ENCODE results near the gene CERS6. TPM values are rescaled to one million over a fixed set of nuclear protein-coding genes. Genes with fewer than 3 reads are reported as not detected.
"Not testable (repeated sequence)": the region's sequence is repeated elsewhere in the genome, so short reads cannot be mapped to it uniquely, and the experiment has no call there.

Gene CERS6
- total RNA-seq, 1 donor from 2014 or later = 30.8 TPM

DNA sequence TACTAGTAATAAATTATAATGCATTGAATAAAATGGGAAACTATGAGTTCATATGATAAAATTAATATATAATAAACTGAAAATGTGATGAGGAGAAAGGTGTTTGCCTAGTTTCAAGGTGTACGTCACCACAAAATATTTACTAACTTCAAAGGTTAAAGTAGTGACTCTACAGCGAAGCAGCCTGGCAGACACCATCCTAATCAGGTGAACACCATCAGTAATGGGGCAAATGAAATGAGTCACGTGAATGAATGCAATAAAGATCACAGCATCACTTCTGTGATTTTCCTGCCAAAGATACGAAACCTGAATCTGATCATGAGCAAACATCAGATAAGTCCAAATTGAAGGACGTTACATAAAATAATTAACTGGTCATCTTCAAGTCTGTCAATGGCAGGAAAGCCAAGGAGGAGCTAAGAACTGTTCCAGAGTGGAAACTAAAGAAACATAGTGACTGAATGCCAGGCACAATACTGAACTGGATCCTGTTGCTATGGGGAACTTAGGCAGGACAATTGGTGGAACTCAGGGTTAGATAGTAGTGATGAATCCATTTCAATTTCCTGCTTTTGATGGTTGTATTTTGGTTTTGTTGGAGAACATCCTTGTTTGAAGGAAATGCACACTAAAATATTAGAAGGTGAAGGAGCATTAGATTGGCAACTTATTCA, 334.3 kb downstream of the CERS6 start:
- no peaks in the 10 kb centered on the region for H3K9me3 ChIP-seq (ENCODE audit: control insufficient read depth in 3 of 3, low read length in 3 of 3)
- no peak overlapping the region for H3K4me3 ChIP-seq (ENCODE audit: low read length in 3 of 3)
- H3K36me3 ChIP-seq (ENCODE audit: control insufficient read depth in 3 of 3, insufficient read depth in 3 of 3, low read length in 3 of 3) = no peaks in the 10 kb centered on the region
- no peaks in the 10 kb centered on the region for H3K27me3 ChIP-seq (ENCODE audit: control insufficient read depth in 3 of 3, insufficient read depth in 3 of 3, low read length in 3 of 3)
- no peaks in the 10 kb centered on the region for H3K4me1 ChIP-seq (ENCODE audit: control insufficient read depth in 3 of 3, insufficient read depth in 3 of 3, low read length in 3 of 3)
- no peak overlapping the region for H3K9ac ChIP-seq (ENCODE audit: low read depth in 1 of 3, low read length in 3 of 3)
- no peak overlapping the region for H3K27ac ChIP-seq (ENCODE audit: low read depth, low read length)

GRCh38 chr2:168791140-168791539, 335.1 kb downstream of the CERS6 start:
- H3K4me3 ChIP-seq (ENCODE audit: low read length in 3 of 3); H3K9me3 ChIP-seq (ENCODE audit: control insufficient read depth in 3 of 3, low read length in 3 of 3): not testable (repeated sequence)

DNA sequence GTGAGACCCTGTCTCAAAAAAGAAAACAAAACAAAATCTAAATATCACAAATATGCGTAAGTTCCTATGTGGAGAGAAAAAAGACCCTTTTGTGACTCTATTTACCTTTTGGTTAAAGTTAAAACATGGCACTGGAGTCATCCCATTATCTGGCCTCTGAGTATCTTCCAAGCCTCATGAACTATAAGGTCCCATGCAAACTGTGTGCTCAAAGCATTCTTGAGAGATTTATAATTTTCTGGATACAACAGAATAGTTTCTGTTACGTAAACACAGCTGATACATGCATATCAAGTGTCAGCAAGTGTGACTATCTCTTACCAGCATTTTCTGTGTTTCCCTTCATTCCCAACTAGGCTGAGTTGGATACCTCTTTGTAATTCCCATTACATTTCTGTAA, 337.5 kb downstream of the CERS6 start:
- no peaks in the 10 kb centered on the region for H3K9me3 ChIP-seq (ENCODE audit: control insufficient read depth in 3 of 3, low read length in 3 of 3)
- no peak overlapping the region for H3K4me3 ChIP-seq (ENCODE audit: low read length in 3 of 3)
- H3K9ac ChIP-seq (ENCODE audit: low read depth in 1 of 3, low read length in 3 of 3) = no peak overlapping the region
- H3K36me3 ChIP-seq (ENCODE audit: control insufficient read depth in 3 of 3, insufficient read depth in 3 of 3, low read length in 3 of 3) = no peaks in the 10 kb centered on the region
- no peaks in the 10 kb centered on the region for H3K27me3 ChIP-seq (ENCODE audit: control insufficient read depth in 3 of 3, insufficient read depth in 3 of 3, low read length in 3 of 3)
- H3K4me1 ChIP-seq (ENCODE audit: control insufficient read depth in 3 of 3, insufficient read depth in 3 of 3, low read length in 3 of 3) = peaks cover 0 to 3% (median 0%) of the 10 kb centered on the region in 3 donors
- H3K27ac ChIP-seq (ENCODE audit: low read depth, low read length) = no peak overlapping the region

More at GRCh38 chr2:168791140-168791539, 335.1 kb downstream of the CERS6 start:
- H3K9ac ChIP-seq (ENCODE audit: low read depth in 1 of 3, low read length in 3 of 3); H3K27me3 ChIP-seq (ENCODE audit: control insufficient read depth in 3 of 3, insufficient read depth in 3 of 3, low read length in 3 of 3); H3K27ac ChIP-seq (ENCODE audit: low read depth, low read length); H3K36me3 ChIP-seq (ENCODE audit: control insufficient read depth in 3 of 3, insufficient read depth in 3 of 3, low read length in 3 of 3); H3K4me1 ChIP-seq (ENCODE audit: control insufficient read depth in 3 of 3, insufficient read depth in 3 of 3, low read length in 3 of 3): not testable (repeated sequence)

DNA sequence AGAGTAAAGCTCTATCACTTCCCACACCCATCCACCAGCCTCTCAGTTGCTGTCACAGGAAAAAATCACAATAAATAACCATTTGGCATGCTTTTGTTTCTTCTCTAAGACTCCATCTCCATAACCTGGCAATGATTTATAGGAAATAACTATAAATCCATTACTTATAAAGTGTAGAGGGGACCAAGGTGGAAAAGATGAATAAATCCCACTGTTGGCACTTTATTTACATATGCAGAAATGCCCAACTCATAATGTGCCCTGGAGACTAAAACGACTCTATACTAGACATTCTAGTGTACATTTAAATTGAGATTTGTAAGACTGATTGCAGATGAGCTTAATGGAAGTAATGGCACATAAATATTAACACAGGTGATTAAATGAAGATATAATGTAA, 338.9 kb downstream of the CERS6 start:
- Histone ChIP-seq H3K36me3 (ENCODE audit: control insufficient read depth in 3 of 3, insufficient read depth in 3 of 3, low read length in 3 of 3) (no peaks in the 10 kb centered on the region), H3K9me3 (ENCODE audit: control insufficient read depth in 3 of 3, low read length in 3 of 3) (no peaks in the 10 kb centered on the region), H3K27me3 (ENCODE audit: control insufficient read depth in 3 of 3, insufficient read depth in 3 of 3, low read length in 3 of 3) (no peaks in the 10 kb centered on the region), H3K4me3 (ENCODE audit: low read length in 3 of 3) (no peak overlapping the region), H3K4me1 (ENCODE audit: control insufficient read depth in 3 of 3, insufficient read depth in 3 of 3, low read length in 3 of 3) (peaks cover 0 to 9% (median 0%) of the 10 kb centered on the region in 3 donors), H3K27ac (ENCODE audit: low read depth, low read length) (no peak overlapping the region), H3K9ac (ENCODE audit: low read depth in 1 of 3, low read length in 3 of 3) (no peak overlapping the region)

DNA sequence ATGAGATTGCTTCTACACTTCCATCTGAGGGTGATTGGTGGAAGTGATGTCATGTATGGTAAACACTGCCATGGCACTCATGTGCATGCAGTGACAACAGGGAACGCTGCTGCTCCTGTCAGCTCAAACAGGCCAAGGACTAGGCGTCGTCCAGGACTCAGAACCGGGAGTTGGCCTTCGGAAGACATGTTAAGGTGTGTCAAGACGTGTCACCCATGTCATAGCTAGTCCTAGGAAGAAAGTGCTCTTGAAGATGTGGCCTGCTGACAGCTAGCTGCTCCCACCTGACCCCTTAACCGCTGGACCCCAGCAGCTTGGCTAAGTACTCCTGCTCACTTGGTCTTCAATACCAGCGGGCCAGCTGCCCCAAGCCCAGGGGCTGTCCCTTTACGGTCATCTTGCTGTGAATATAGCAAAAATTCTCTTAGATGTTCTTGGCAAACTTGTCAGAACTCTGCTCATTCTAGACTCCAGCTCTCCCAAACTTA, 340.1 kb downstream of the CERS6 start:
- peak overlapping the region; percentile 52 for H3K27ac ChIP-seq (ENCODE audit: low read depth, low read length)
- H3K9me3 ChIP-seq (ENCODE audit: control insufficient read depth in 3 of 3, low read length in 3 of 3) = no peaks in the 10 kb centered on the region
- no peak overlapping the region for H3K4me3 ChIP-seq (ENCODE audit: low read length in 3 of 3)
- H3K4me1 ChIP-seq (ENCODE audit: control insufficient read depth in 3 of 3, insufficient read depth in 3 of 3, low read length in 3 of 3) = peaks cover 0 to 9% (median 0%) of the 10 kb centered on the region in 3 donors
- no peaks in the 10 kb centered on the region for H3K27me3 ChIP-seq (ENCODE audit: control insufficient read depth in 3 of 3, insufficient read depth in 3 of 3, low read length in 3 of 3)
- H3K9ac ChIP-seq (ENCODE audit: low read depth in 1 of 3, low read length in 3 of 3) = no peak overlapping the region
- H3K36me3 ChIP-seq (ENCODE audit: control insufficient read depth in 3 of 3, insufficient read depth in 3 of 3, low read length in 3 of 3) = no peaks in the 10 kb centered on the region

DNA sequence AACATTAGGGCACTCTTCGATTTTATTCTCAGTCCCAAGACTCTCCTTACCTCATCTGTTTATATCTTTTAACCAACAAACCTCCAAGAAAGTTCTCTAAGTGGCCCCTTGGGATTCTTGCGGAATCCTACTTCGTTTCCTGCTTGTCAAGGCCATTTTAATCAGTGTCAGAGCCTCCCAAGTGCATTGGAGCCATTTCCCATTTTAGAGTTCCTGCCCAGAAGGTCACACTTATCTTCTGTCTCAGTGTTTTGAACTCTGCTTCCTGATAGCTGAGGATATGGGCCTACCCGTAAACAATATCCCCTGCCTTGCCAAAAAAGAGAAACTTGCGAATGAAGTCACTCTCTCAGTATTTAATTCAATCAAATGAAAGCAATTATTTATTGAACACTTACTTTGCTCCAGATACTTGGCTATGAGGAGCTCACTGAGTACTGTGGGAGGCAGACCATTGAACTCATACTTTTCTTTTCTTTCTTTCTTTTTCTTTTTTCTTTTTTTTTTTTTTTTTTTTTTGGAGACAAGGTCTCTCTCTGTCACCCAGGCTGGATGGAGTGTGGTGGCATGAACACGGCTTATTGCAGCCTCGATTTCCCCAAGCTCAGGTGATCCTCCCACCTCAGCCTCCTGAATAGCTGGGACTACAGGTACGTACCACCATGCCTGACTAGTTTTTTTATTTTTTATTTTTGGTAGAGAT, 340.7 kb downstream of the CERS6 start:
- Histone ChIP-seq H3K27ac (ENCODE audit: low read depth, low read length) (peak overlapping the region; percentile 52), H3K4me3 (ENCODE audit: low read length in 3 of 3) (no peak overlapping the region), H3K4me1 (ENCODE audit: control insufficient read depth in 3 of 3, insufficient read depth in 3 of 3, low read length in 3 of 3) (peaks cover 0 to 9% (median 0%) of the 10 kb centered on the region in 3 donors), H3K9me3 (ENCODE audit: control insufficient read depth in 3 of 3, low read length in 3 of 3) (no peaks in the 10 kb centered on the region), H3K9ac (ENCODE audit: low read depth in 1 of 3, low read length in 3 of 3) (no peak overlapping the region), H3K36me3 (ENCODE audit: control insufficient read depth in 3 of 3, insufficient read depth in 3 of 3, low read length in 3 of 3) (no peaks in the 10 kb centered on the region), H3K27me3 (ENCODE audit: control insufficient read depth in 3 of 3, insufficient read depth in 3 of 3, low read length in 3 of 3) (no peaks in the 10 kb centered on the region)

- no peak overlapping the region for H3K4me3 ChIP-seq (ENCODE audit: low read length in 3 of 3)
- peaks cover 0 to 9% (median 0%) of the 10 kb centered on the region in 3 donors for H3K4me1 ChIP-seq (ENCODE audit: control insufficient read depth in 3 of 3, insufficient read depth in 3 of 3, low read length in 3 of 3)
- no peaks in the 10 kb centered on the region for H3K27me3 ChIP-seq (ENCODE audit: control insufficient read depth in 3 of 3, insufficient read depth in 3 of 3, low read length in 3 of 3)
Measured at GRCh38 chr2:168797286-168797655, 341.2 kb downstream of the CERS6 start.

GRCh38 chr2:168798076-168798887, 342.2 kb downstream of the CERS6 start:
- H3K9ac ChIP-seq (ENCODE audit: low read depth in 1 of 3, low read length in 3 of 3) = no peak overlapping the region
- no peak overlapping the region for H3K27ac ChIP-seq (ENCODE audit: low read depth, low read length)
- peaks cover 0 to 9% (median 0%) of the 10 kb centered on the region in 3 donors for H3K4me1 ChIP-seq (ENCODE audit: control insufficient read depth in 3 of 3, insufficient read depth in 3 of 3, low read length in 3 of 3)
- H3K27me3 ChIP-seq (ENCODE audit: control insufficient read depth in 3 of 3, insufficient read depth in 3 of 3, low read length in 3 of 3) = no peaks in the 10 kb centered on the region
- no peak overlapping the region for H3K4me3 ChIP-seq (ENCODE audit: low read length in 3 of 3)
- H3K9me3 ChIP-seq (ENCODE audit: control insufficient read depth in 3 of 3, low read length in 3 of 3) = no peaks in the 10 kb centered on the region
- no peaks in the 10 kb centered on the region for H3K36me3 ChIP-seq (ENCODE audit: control insufficient read depth in 3 of 3, insufficient read depth in 3 of 3, low read length in 3 of 3)

More at GRCh38 chr2:168797286-168797655, 341.2 kb downstream of the CERS6 start:
- Histone ChIP-seq H3K36me3 (ENCODE audit: control insufficient read depth in 3 of 3, insufficient read depth in 3 of 3, low read length in 3 of 3) (no peaks in the 10 kb centered on the region), H3K27ac (ENCODE audit: low read depth, low read length) (no peak overlapping the region), H3K9me3 (ENCODE audit: control insufficient read depth in 3 of 3, low read length in 3 of 3) (no peaks in the 10 kb centered on the region), H3K9ac (ENCODE audit: low read depth in 1 of 3, low read length in 3 of 3) (no peak overlapping the region)

GRCh38 chr2:168798888-168799410, 342.9 kb downstream of the CERS6 start:
- Histone ChIP-seq H3K27me3 (ENCODE audit: control insufficient read depth in 3 of 3, insufficient read depth in 3 of 3, low read length in 3 of 3) (no peaks in the 10 kb centered on the region), H3K4me3 (ENCODE audit: low read length in 3 of 3) (no peak overlapping the region), H3K27ac (ENCODE audit: low read depth, low read length) (no peak overlapping the region), H3K9ac (ENCODE audit: low read depth in 1 of 3, low read length in 3 of 3) (no peak overlapping the region), H3K4me1 (ENCODE audit: control insufficient read depth in 3 of 3, insufficient read depth in 3 of 3, low read length in 3 of 3) (peaks cover 0 to 9% (median 0%) of the 10 kb centered on the region in 3 donors), H3K36me3 (ENCODE audit: control insufficient read depth in 3 of 3, insufficient read depth in 3 of 3, low read length in 3 of 3) (no peaks in the 10 kb centered on the region), H3K9me3 (ENCODE audit: control insufficient read depth in 3 of 3, low read length in 3 of 3) (no peaks in the 10 kb centered on the region)

Measured in skeletal muscle tissue (tissue), 4 donors.